Suppressor macrophage treated with lipopolysaccharide for 1 hour (primary cell): ENCODE results near the gene ALDOC.

Experiments used
- DNase-seq, 3 donors: peaks; one replicate each; pipeline ENCODE4 v3.0.0-alpha.2; 2020 to 2022

ALDOC gene

DNA sequence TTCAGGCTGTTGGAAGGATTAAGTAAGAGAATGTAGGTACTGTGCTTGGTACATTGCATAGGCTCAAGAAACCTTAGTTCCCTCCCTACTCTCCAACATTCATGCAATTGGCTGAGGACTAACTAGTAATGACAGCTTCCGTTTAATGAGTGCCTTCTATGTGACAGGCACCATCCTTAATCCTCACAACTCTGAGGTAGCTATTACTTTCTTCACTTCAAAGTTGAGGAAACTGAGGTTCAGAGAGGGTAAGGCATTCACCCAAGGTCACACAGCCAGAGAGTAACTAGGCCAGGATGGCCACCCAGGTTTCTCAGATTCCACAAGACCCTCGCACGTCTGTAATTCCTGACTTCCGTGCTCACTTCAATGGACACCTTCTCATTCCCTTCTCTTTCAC is 46.4 kb downstream of the ALDOC start:
- DNase-seq, result no peak

DNA sequence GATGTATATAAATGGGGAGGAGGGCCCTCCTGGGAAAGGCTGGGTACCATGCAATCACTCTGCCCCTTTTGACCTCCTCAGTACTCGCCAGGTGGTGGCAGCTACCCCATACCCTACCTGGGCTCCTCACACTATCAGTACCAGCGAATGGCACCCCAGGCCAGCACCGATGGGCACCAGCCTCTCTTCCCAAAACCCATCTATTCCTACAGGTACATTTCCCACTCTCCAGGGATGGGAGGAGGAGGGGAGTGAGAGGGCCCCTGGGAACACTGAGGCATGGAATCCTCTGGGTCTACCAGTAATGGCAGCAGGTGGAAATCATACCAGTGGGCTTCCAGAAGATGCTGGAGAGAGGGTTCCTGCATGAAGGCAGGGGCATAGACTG is 47.7 kb downstream of the ALDOC start:
- no peak for DNase-seq

DNA sequence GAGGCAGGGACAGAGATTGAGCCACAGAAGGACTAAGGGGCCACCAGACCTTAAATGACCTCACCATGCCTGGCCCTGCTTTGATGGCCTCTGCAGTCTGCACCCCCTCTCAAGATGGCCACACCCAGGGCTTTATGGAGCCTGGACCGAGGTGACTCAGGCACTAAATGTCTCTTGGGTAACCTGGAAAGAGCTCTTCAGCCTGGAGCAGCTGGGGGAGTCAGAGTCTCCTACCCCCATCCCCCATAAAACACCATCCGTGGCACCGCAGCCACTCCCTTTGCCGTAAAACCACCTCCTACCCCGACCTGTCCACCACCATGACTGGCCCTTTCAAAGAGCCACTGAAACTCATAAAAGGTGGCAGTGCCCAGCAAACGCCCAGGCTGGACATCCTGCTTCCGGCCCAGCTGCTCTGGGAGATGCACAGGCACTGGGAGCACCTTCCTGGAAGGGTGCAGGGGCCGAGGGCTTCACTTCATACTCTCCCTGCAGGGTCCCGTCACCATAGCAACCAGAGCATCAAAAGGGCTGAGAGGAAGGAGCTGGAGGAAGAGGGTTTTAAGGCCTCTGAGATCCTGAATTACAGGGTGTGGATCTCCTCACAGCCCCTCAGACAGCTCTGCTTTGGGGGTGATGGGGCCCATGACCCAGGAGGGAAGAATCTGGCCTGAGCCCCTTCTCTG is 48.2 kb downstream of the ALDOC start:
- no peak for DNase-seq

DNA sequence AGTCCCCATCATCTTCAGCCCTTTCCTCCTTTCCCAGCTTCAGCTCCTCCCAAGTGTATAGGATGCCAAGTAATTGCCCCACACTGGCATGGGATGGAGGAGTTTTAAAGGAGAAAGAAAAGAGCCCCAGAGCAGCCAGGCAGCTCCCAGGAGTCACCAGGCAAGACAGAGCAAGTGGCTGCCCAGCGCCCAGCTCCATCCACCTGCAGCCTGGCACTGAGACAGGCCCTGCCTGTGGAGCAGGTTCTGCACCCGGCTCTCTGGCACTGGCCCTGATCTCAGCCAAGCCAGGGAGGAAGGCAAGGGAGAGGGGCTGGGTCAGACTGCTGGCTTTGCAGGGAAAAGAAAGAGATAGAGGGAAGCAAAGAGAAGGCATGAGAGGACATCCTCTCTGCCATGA is 48.8 kb downstream of the ALDOC start:
- no peak for DNase-seq

DNA sequence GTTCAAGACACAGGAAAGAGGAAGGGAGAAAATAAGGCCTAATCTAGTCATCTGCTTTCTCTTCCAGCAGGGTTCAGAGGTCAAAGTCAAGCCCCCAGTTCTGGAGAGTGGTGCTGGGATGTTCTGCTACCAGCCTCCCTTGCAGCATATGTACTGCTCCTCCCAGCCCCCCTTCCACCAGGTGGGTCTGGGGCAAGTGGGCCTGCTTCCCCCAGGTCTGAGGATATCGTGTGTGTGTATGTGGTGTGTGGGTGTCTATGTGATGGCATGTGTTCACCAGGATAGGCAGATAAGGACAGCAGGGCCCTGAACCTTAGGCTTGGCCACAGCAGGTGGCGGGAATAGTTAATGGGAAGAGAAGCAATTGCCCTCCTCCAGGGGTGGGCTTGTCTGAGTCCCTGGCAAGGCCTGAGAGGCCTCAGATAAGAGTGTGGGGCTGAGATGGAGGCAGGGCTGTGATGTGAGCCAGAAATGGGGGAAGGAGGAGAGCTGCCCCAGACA is 49.5 kb downstream of the ALDOC start:
- no peak for DNase-seq

DNA sequence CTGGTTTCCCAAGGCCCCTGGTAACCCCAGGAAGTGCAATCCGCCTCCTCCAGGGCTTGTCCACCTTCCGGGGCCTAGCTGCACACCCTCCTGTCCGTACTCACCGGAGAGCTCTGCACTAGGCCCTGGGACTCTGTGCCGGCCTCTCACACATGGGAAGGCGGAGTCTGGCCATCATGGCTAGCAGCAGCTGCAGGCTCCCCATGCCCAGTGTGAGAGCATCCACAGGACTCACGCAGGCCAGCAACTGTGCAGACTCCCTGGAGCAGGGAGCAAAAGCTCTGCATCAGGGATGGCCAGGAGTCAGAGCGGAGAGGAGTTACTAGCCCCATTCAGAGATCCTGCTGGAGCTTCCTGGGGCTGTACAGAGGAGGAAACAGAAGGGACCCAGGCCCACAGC is 50.3 kb downstream of the ALDOC start:
- DNase-seq, result no peak

DNA sequence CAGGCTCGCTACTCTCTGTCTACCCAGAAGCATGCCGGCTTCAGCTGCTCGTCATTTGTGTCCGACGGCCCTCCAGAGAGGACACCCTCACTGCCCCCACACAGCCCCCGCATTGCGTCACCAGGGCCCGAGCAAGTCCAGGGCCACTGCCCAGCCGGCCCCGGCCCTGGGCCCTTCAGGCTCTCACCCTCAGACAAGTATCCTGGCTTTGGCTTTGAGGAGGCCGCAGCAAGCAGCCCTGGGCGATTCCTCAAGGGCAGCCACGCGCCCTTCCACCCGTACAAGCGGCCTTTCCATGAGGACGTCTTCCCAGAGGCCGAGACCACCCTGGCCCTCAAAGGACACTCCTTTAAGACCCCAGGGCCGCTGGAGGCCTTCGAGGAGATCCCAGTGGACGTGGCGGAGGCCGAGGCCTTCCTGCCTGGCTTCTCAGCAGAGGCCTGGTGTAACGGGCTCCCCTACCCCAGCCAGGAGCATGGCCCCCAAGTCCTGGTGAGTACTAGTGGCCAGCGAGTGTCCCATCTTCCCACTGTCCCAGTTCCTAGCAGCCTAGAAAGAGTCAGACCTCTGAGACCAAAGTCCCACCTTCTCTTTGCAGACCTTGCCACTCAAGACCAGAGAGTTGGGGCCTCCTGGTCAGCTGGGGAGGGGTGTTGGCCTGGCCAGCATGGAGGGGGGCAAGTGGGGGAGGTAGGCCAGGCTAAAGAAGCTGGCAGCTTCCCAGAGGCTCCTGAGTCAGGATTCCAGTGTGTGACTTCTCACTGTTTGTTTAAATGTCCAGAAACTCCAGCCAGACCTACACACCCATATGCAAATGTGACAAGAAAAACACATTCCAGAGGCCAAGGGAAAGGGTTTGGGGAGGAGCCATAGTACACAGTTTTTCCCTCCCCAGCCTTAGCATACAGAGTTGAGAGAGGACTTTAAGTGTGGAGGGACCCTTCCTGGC is 51.9 kb downstream of the ALDOC start:
- DNase-seq, result no peak

DNA sequence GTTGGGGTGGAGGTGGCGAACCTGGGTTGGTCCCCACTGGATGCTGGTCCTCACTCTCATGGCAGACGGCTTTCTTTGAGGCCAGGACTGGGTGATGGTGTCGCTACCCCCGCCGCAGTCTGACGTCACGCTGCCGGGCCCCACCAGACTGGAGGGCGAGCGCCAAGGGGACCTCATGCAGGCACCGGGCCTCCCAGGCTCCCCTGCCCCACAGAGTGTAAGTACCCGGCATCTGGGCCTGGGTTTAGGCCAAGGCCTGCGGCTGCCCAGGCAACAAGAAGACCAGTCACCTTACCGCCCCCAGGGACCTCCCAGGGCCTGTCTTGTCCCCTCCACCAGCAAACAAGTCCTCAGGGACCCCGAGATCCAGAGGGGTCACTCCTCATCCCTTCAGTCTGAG is 52.8 kb downstream of the ALDOC start:
- DNase-seq, result no peak

DNA sequence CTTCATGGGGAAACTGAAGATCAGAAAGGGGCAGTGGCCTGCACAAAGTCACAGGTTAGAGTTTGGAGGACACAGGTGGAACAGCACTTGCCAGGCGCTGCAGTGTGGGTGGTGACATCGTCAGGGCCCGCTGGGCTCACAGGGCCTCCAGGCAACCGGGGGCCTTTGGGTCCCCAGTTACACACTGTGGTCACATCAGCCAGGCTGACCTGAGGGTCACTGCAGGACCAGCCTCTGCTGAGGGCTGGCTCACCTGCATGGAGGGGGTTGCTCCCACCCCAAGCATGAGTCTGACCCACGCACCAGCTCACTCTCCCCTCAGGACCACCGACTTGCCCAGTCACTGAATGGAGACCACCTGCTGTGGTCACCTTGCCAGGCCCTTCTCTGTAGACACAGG is 53.5 kb downstream of the ALDOC start:
- DNase-seq, result no peak
